GM19023 (cell line): ENCODE measurements around the gene MPHOSPH9.
"Not testable (repeated sequence)": the region's sequence is repeated elsewhere in the genome, so short reads cannot be mapped to it uniquely, and the experiment has no call there.

Experiments used
- ATAC-seq: cut with Tn5 transposase; IDR thresholded peaks from one replicate; pipeline ENCODE4 v1.9.1; 2021; ENCODE audit warnings: mild to moderate bottlenecking, moderate library complexity; ENCODE audit not compliant: unreplicated experiment

MPHOSPH9 gene

GRCh38 chr12:123227581-123228258 lies 5.2 kb downstream of the MPHOSPH9 start:
- no peak for ATAC-seq

DNA sequence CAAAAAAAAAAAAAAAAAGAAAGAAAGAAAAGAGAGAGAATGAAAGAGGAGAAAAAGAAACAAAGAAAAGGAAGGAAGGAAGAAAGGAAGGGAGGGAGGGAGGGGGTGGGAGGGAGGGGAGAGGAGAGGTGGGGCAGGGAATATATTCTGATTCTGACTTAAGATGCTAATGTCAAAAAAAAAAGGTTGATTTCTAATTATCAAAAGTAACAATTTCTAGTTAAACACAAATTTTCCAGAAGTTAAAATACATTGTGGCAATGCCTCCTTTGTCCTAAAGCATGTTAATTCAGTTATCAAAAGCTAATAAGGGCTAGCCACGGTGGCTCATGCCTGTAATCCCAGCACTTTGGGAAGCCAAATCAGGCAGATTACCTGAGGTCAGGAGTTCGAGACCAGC lies 7.5 kb downstream of the MPHOSPH9 start:
- no peak for ATAC-seq

- no peak for ATAC-seq
Measured at GRCh38 chr12:123223241-123223668, 9.7 kb downstream of the MPHOSPH9 start.

- ATAC-seq: not testable (repeated sequence)
Measured at GRCh38 chr12:123207815-123208214, 25.1 kb downstream of the MPHOSPH9 start.

- not testable (repeated sequence) for ATAC-seq
Measured at GRCh38 chr12:123206794-123207193, 26.1 kb downstream of the MPHOSPH9 start.

DNA sequence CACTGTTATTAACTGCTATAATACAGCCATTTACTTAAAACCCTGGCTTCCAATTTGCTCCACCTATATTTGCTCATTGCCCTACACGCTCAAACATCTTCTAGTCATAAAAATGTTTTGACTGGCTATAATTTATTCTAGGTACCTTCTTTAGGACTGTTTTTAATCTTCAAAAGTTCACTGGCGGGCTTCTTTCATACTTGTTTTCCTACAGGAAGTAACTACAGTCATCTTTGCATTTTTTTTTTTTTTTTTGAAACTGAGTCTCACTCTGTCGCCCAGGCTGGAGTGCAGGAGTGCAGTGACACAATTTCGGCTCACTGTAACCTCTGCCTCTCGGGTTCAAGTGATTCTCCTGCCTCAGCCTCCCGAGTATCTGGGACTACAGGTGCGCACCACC lies 32.5 kb downstream of the MPHOSPH9 start:
- no peak for ATAC-seq

- no peak for ATAC-seq
Measured at GRCh38 chr12:123199936-123200335, 33.0 kb downstream of the MPHOSPH9 start.

GRCh38 chr12:123187637-123188036 lies 45.3 kb downstream of the MPHOSPH9 start:
- ATAC-seq: no peak

- ATAC-seq: no peak
Measured at GRCh38 chr12:123180171-123180570, 52.8 kb downstream of the MPHOSPH9 start.

DNA sequence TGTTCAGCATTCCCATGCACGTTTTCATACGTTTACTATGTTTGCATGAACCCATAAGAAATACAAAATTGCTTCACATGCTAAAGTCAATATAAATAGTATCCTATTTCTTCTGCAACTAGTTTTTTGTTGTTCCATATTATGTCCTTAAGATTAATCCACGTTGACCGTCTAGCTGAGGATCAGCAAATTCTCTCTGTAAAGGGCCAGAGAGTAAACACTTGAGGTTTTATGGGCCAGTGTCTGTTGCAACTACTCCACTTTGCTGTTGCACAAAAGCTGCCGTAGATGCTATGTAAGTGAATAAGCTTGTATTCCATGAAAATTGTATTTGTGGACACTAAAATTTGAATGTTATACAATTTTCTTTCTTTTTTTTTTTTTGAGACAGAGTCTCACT lies 61.0 kb downstream of the MPHOSPH9 start:
- ATAC-seq: no peak

- ATAC-seq: no peak
Measured at GRCh38 chr12:123167329-123167728, 65.6 kb downstream of the MPHOSPH9 start.

- no peak for ATAC-seq
Measured at GRCh38 chr12:123165537-123165936, 67.4 kb downstream of the MPHOSPH9 start.

GRCh38 chr12:123164710-123165261 lies 68.2 kb downstream of the MPHOSPH9 start:
- ATAC-seq: no peak

DNA sequence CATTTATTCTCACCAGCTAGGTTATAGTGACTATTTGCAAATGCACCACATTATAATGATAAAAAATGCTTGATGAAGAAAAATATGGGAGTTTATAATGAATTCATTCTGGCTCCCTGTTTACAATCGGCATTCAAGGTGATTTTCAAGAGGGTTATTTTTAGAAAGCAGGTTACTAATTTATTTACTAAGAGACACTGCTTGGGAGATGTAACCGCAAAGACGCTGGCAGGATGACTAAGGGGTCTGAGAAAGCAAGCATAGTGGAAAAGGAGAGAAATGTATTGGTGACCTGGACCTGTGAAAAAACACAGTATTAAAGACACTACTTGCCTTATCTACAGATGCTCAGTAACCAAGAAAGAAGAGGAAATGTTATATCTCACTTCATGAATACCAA lies 68.7 kb downstream of the MPHOSPH9 start:
- ATAC-seq: no peak

DNA sequence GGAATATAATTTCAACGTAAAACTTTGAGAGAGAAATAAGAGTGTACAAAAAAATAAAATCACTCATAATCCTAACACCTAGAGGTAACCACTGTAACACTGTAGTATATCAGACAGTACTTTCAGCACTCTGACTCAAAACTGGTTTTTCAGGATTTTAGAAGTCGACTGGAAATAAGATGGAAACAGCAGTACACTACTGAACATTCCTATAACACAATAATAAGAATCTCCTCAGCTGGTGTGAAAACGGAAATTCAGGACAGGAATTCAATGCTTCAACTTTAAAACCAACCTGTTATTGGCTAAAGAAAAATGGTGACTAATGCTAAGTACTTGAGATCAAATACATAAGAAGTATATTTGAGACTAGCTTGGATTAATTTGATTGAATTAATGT lies 69.7 kb downstream of the MPHOSPH9 start:
- ATAC-seq: no peak

DNA sequence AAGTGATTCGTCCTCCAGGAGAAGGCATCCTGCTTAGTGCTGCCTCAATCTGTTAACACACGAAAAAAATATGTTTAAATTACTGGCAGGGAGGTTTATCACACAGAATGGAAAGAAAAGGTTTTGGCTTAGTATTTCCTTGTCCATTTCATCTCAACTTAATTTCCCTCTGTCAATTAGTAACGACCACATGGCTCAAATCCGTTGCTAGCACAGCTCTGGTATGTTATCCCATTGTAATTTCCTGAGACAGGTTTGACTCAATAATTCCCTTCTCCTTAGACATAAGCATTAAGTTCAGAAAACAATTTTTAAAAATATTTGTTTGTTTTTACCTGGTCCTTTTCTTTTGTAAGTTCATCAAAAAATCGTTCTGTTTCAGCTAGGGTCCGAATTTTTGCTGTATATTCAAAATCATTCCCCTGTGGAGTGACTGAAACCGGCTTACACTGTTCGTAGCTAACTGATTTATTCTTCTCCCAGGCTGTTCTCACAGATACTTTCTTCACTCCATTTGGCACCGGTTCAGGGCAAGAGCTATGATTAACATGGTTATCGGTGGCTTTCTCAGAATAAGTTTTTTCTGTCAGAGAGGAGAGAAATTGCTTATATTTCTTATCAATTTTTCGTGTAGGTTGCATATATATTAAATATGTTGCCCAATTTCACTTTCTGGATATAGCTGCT lies 72.0 kb downstream of the MPHOSPH9 start:
- ATAC-seq: no peak

GRCh38 chr12:123153906-123154305 lies 79.0 kb downstream of the MPHOSPH9 start:
- no peak for ATAC-seq

DNA sequence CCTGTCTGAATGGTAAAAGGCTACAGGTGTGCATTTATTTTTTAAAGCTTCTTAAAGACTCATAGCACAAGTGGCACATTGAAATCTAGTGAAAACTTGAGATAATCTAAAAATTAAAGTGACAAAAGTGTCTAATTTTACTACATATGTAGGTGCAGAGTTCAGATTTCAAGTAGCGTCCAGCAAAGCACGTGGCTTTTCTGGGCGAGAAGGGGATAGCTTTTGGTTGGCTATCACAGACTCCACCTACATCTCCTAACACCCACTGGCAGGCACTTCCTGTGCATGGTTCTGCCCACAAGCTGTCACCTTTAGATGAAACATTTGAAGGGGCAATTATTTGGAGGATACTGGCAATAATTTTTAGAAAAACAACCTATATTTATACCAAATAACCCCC lies 80.1 kb downstream of the MPHOSPH9 start:
- no peak for ATAC-seq

DNA sequence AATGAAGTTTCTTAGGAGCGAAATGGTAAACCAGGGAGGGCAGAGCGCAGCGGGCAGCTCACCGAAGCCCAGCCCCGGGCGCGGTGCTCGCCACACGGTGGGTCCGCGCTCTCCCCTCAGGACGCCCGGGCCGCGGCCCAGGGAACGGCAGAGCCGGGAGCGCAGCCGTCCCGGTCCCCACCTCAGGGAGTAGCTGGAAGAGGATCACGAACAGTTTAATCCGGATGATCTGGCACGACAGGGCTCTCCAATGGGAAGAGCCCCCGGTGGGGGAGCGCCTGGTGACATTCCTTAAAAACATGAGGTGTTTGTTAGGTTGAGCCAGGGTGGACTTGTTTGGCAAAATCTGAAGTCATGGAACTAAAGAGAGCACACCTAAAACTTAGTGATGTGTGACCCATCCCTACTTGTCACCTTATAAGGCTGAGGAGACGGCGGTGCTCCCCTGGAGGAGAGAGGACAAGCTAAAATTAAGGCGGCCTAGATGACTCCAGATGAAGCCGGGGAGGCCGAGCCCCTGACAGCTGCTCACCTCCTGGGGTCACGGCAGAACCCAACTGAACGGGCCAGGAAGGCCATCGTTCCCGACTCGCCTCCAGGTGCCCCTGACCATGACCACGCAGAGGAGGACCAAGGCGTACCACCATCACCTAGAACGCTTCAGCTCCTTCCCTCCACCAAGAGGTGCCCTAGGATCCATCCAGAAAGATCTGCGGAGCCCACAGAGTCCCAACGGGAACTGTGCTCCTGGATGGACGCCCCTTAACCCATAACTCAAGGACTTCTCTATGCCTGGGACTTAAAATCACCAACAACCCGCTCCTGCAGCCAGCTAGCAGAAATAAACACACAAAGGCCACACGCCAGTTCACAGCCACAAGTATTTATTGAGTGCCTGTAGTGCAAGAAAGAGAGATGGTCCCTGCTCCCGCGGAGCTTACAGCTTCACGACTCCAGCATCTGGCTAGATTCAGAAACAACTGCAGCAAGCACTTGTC lies 81.2 kb downstream of the MPHOSPH9 start:
- peak; percentile 31 for ATAC-seq

- peak; percentile 59 for ATAC-seq
Measured at GRCh38 chr12:123150744-123151456, 82.0 kb downstream of the MPHOSPH9 start, which contains the start of gene PITPNM2. Gene PITPNM2, minus strand, starts transcription at chr12:123151090. Its CDS starts 116,500 bp downstream, at chr12:123034590.
